PFSK-1 (cell line): ENCODE measurements around the gene CD244.

Experiments used
- POLR2AphosphoS5 ChIP-seq: IDR thresholded peaks from 2 replicates; pipeline ENCODE4 v1.6.1; 2012; ENCODE audit warnings: low read depth, mild to moderate bottlenecking, control low read depth, low read length, moderate library complexity
- REST ChIP-seq, 2 experiments: IDR thresholded peaks; 2 replicates each; pipeline versions ENCODE4 v1.6.1 to v1.8.0; 2011 to 2012; ENCODE audit warnings: low read depth in 2 of 2, low read length in 2 of 2, control low read depth in 1 of 2, inconsistent platforms in 1 of 2, mild to moderate bottlenecking in 1 of 2, moderate library complexity in 1 of 2; ENCODE audit not compliant: insufficient read depth in 1 of 2
- SIN3A ChIP-seq: IDR thresholded peaks from 2 replicates; pipeline ENCODE4 v1.6.1; 2012; ENCODE audit warnings: mild to moderate bottlenecking, low read length, moderate library complexity, borderline replicate concordance; ENCODE audit not compliant: insufficient read depth
- TAF1 ChIP-seq: IDR thresholded peaks from 2 replicates; pipeline ENCODE4 v1.6.1; 2012; ENCODE audit warnings: low read length, control low read depth, borderline replicate concordance; ENCODE audit not compliant: insufficient read depth

- TF ChIP-seq POLR2AphosphoS5 (no peak), REST (IDR thresholded peaks at IDR 0.05; ENCODE audit: insufficient read depth in 1 of 2, low read depth in 2 of 2, low read length in 2 of 2) (no peak), TAF1 (no peak), SIN3A (no peak)
These were observed 32.1 kb downstream of the CD244 start for GRCh38 chr1:160830321-160831153.
